Upper lobe of left lung (tissue), 6 donors: ENCODE data around the gene GRK3. TPM values are rescaled to one million over a fixed set of nuclear protein-coding genes. Genes with fewer than 3 reads are reported as not detected.

Source experiments
- ATAC-seq, 2 donors: fragments of 200-7000 bp; cut with Tn5 transposase; one replicate each; pipeline ENCODE4 v1.9.1; 2022; ENCODE audit warnings: mild to moderate bottlenecking in 2 of 2, moderate library complexity in 2 of 2; ENCODE audit not compliant: low FRiP score in 2 of 2
- DNase-seq, 2 donors: peaks; one replicate each; pipeline ENCODE4 v3.0.0-alpha.2; 2019 to 2020
- H3K27ac ChIP-seq, 4 donors: fragments of 200-600 bp; sonication (generic); one replicate each; pipeline ENCODE4 v1.5.1; 2016 to 2019
- H3K27me3 ChIP-seq, 4 donors: fragments of 200-600 bp; sonication (generic); one replicate each; pipeline ENCODE4 v1.5.1; 2017 to 2019
- H3K36me3 ChIP-seq, 4 donors: fragments of 200-600 bp; sonication (generic); one replicate each; pipeline ENCODE4 v1.5.1; 2016 to 2019
- H3K4me1 ChIP-seq, 4 donors: fragments of 200-600 bp; sonication (generic); one replicate each; pipeline ENCODE4 v1.5.1; 2018 to 2019
- H3K4me3 ChIP-seq, 4 donors: fragments of 200-600 bp; sonication (generic); one replicate each; pipeline ENCODE4 v1.5.1; 2017 to 2019; ENCODE audit warnings: mild to moderate bottlenecking in 2 of 4, moderate library complexity in 1 of 4
- H3K9me3 ChIP-seq, 4 donors: fragments of 200-600 bp; sonication (generic); one replicate each; pipeline ENCODE4 v1.5.1; 2018 to 2019
- CTCF ChIP-seq, 6 experiments: fragments of 450-650 bp in 4 of 6; fragments of 200-600 bp in 2 of 6; sonication (generic) in 2 of 6; IDR thresholded peaks; one replicate each; pipeline ENCODE4 v1.5.1; 2016 to 2019; ENCODE audit warnings: antibody characterized with exemption in 6 of 6
- EP300 ChIP-seq, 4 donors: sonication (generic); formaldehyde crosslinking; IDR thresholded peaks; one replicate each; pipeline ENCODE4 v1.5.1; 2017; ENCODE audit warnings: antibody characterized with exemption in 4 of 4, control low read depth in 2 of 4
- POLR2A ChIP-seq, 4 donors: fragments of 450-650 bp; IDR thresholded peaks; one replicate each; pipeline ENCODE4 v1.5.1; 2016 to 2017; ENCODE audit warnings: antibody characterized with exemption in 4 of 4, mild to moderate bottlenecking in 2 of 4
- POLR2AphosphoS5 ChIP-seq, 2 donors: sonication (generic); formaldehyde crosslinking; IDR thresholded peaks; one replicate each; pipeline ENCODE4 v1.5.1; 2017; ENCODE audit warnings: antibody characterized with exemption in 2 of 2
- WGBS, 2 donors: methylation state at CpG; one replicate each; pipeline ENCODE4 v1.1.5; 2017 to 2018; 5-methylcytosine and 5-hydroxymethylcytosine counted together
- total RNA-seq, 6 donors: library from RNA; depleted of rRNA in 4 of 6; stranded (reverse); fragments of >200 nt in 4 of 6; gene quantifications; one replicate each; pipeline versions ENCODE4 v1.1.0 to v1.2.1, GENCODE V29; 2016 to 2021
- donor health status: DM: no; HTN: no; CAD: no; lungs with moderate emphysema.
- donor health status: DM: no; HTN: yes; CAD: no; lungs with severe emphysema.

GRK3 gene
- total RNA-seq, 6 donors from 2014 or later, result 16.0 to 25.2 (median 21.6) TPM

DNA sequence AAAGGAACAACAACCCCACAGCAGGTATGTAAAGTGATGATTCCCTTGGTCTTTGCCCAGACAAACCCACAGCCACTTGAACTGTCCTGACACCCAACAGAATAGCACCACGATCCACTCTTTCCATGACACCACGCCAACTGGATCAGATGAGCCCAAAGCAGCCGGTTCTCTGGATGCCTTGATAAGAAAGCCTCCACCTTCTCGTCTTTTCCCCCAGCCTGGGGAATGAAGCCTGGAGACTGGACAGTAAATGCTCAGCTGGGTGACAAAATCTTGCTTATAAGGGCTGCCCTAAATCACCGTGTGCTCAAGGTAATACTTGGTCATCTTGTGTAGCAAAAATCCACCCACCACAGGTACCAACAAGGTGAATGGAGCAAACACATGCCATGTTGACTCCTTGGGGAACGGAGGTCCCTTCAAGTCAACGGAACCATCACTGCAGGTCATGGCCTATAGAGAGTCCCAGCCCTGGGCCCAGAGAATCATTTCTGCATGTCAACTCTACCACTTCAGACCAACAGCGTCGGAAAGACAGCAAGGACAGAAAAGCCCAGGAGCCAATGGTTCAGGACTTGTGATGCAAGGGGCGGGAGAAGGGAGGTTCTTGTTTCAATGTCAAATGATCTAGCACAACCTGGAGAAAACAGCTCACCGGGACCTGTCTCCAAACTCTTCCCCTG, 175.3 kb downstream of the GRK3 start:
- Histone ChIP-seq H3K4me1 (no peaks in the 10 kb centered on the region), H3K36me3 (no peaks in the 10 kb centered on the region), H3K4me3 (no peak overlapping the region), H3K9me3 (no peaks in the 10 kb centered on the region), H3K27me3 (no peaks in the 10 kb centered on the region), H3K27ac (no peak overlapping the region)
- TF ChIP-seq POLR2A (IDR thresholded peaks at IDR 0.05), result no peak
- WGBS, 2 donors, result 84 to 89% methylated on average over 8 to 11 of the region's 11 CpGs
- ATAC-seq (no peak), DNase-seq (no peak)

GRCh38 chr22:25741692-25742626, 177.5 kb downstream of the GRK3 start, which contains the start of gene MYO18B:
Gene MYO18B, plus strand, starts transcription at chr22:25742188. Its CDS starts 18,905 bp downstream, at chr22:25761093.
- DNase-seq (no peak), ATAC-seq (no peak)
- Histone ChIP-seq H3K9me3 (no peaks in the 10 kb centered on the region), H3K4me1 (no peaks in the 10 kb centered on the region), H3K27me3 (no peaks in the 10 kb centered on the region), H3K27ac (no peak within 1 kb of the TSS), H3K36me3 (no peaks in the 10 kb centered on the region), H3K4me3 (no peak within 1 kb of the TSS)
- no peak for TF ChIP-seq EP300 (IDR thresholded peaks at IDR 0.05)
- no peak for TF ChIP-seq POLR2A (IDR thresholded peaks at IDR 0.05)
- TF ChIP-seq CTCF (IDR thresholded peaks at IDR 0.05), result no peak
- TF ChIP-seq POLR2AphosphoS5 (IDR thresholded peaks at IDR 0.05), result no peak
- 87% methylated on average over 33 to 36 of the region's 36 CpGs for WGBS, 2 donors

DNA sequence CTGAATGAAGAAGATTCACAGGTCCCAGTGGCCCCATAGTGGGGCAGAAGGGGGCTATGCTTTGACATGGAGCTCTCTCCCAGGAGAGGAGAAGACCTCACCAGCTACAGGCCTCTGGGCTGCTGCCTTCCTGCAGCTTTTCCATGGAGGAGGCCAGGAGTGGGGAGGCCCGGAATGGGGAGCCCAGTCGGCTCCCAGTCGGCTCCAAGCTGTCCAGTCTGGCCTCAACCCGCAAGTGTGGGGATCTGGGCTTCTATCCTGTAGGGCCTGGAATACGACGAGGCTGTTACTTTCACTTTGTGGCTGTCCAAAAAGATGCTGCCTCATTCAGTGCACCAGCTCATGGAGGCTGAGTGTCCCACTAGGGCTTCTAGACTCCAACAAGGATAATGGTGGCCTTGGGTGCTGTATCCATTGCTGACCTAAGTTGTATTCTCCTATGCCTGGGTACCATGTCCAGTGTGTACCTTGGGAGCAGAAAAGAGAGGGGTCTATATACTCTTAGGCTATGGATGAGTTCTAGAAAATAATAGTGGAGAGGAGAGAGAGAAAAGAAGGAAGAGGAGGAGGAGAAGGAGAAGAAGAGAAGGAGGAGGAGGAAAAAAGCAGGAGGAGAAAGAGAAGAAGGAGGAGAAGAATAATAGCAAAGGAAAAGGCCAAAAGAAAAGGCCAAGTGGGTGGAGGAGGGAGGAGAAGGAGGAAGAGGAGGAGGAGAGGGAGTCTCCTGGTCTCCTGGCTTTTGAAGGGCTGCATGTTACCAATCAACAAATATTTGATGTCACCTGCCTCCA, 178.6 kb downstream of the GRK3 start:
- H3K4me1 ChIP-seq, result no peaks in the 10 kb centered on the region
- H3K4me3 ChIP-seq, result no peak overlapping the region
- 87 to 100% methylated on average over 3 to 6 of the region's 6 CpGs for WGBS, 2 donors
- H3K27me3 ChIP-seq, result no peaks in the 10 kb centered on the region
- DNase-seq (no peak), ATAC-seq (no peak)
- TF ChIP-seq POLR2AphosphoS5 (IDR thresholded peaks at IDR 0.05) (no peak), POLR2A (IDR thresholded peaks at IDR 0.05) (no peak), CTCF (IDR thresholded peaks at IDR 0.05) (no peak), EP300 (IDR thresholded peaks at IDR 0.05) (no peak)
- H3K36me3 ChIP-seq, result no peaks in the 10 kb centered on the region
- H3K27ac ChIP-seq, result no peak overlapping the region
- H3K9me3 ChIP-seq, result no peaks in the 10 kb centered on the region

DNA sequence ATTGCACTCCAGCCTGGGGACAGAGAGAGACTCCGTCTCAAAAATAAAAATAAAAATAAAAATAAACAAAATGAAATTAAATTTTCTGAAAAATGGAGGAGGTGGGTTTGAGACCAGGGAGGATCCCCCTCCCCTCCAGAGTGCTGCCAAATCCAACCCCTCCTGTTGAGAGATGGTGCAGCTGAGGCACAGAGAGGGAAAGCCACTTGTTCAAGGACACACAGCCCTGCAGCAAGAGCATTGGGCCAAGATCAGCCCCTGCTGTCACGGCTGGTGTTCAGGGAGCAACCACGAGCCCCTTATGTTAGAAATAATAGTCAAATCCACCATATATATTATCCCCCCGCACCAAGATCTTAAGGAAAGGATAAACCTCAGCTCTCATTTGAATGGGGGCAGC, 180.2 kb downstream of the GRK3 start:
- DNase-seq, result no peak
- H3K36me3 ChIP-seq, result no peaks in the 10 kb centered on the region
- WGBS, 2 donors, result 87 to 90% methylated on average over 4 of the region's 4 CpGs
- H3K27ac ChIP-seq, result no peak overlapping the region
- no peak overlapping the region for H3K4me3 ChIP-seq
- TF ChIP-seq EP300 (IDR thresholded peaks at IDR 0.05), result no peak
- TF ChIP-seq POLR2AphosphoS5 (IDR thresholded peaks at IDR 0.05), result no peak
- no peak for TF ChIP-seq POLR2A (IDR thresholded peaks at IDR 0.05)
- no peak for TF ChIP-seq CTCF (IDR thresholded peaks at IDR 0.05)
- H3K9me3 ChIP-seq, result no peaks in the 10 kb centered on the region
- no peak for ATAC-seq
- no peaks in the 10 kb centered on the region for H3K27me3 ChIP-seq
- H3K4me1 ChIP-seq, result no peaks in the 10 kb centered on the region
